OCI-LY1 (cell line): ENCODE data around the gene UGT1A10.

ENCODE experiments used
- EZH2 ChIP-seq: fragments of 200-600 bp; sonication (generic), shearing (Covaris generic); IDR thresholded peaks from 2 replicates; pipeline ENCODE4 v1.8.0; 2017; ENCODE audit warnings: borderline replicate concordance, mixed run types, mild to moderate bottlenecking, antibody characterized with exemption, low read length, moderate library complexity, mixed read lengths
- TF ChIP-seq, protein P1 (sequence below): fragments of 200-600 bp; sonication (generic), shearing (Covaris generic); IDR thresholded peaks from 2 replicates; pipeline ENCODE4 v1.5.1; 2017; ENCODE audit warnings: mild to moderate bottlenecking, antibody characterized with exemption, low read length, moderate library complexity, mixed read lengths

DNA sequence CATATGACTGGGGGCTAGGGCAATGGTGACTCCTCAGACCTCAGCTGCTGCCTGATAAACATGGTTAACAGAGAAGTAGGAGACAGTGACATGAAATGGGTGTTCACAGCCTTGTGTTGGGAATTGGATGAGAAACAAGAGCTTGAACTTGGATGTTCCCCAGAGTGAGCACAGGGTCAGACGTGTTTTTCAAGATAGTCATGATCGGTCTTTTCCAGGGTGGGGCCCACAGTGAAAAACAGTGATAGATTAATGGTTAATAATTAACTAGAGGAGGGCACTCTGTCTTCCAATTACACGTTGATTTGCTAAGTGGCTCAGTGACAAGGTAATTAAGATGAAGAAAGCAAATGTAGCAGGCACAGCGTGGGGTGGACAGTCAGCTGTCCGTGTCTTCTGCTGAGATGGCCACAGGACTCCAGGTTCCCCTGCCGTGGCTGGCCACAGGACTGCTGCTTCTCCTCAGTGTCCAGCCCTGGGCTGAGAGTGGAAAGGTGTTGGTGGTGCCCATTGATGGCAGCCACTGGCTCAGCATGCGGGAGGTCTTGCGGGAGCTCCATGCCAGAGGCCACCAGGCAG is 92.6 kb downstream of the UGT1A10 start, which contains the start of gene UGT1A3:
- TF ChIP-seq, protein P1, sequence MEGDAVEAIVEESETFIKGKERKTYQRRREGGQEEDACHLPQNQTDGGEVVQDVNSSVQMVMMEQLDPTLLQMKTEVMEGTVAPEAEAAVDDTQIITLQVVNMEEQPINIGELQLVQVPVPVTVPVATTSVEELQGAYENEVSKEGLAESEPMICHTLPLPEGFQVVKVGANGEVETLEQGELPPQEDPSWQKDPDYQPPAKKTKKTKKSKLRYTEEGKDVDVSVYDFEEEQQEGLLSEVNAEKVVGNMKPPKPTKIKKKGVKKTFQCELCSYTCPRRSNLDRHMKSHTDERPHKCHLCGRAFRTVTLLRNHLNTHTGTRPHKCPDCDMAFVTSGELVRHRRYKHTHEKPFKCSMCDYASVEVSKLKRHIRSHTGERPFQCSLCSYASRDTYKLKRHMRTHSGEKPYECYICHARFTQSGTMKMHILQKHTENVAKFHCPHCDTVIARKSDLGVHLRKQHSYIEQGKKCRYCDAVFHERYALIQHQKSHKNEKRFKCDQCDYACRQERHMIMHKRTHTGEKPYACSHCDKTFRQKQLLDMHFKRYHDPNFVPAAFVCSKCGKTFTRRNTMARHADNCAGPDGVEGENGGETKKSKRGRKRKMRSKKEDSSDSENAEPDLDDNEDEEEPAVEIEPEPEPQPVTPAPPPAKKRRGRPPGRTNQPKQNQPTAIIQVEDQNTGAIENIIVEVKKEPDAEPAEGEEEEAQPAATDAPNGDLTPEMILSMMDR = no peak
- TF ChIP-seq EZH2 = no peak
